DND-41 (cell line): Measurements from ENCODE around the gene SELENON.

ENCODE experiments used
- CTCF ChIP-seq: IDR thresholded peaks from 2 replicates; pipeline ENCODE4 v1.5.1; 2012; ENCODE audit warnings: borderline replicate concordance, low read length, moderate library complexity, mild to moderate bottlenecking; ENCODE audit not compliant: poor library complexity, severe bottlenecking; ENCODE audit errors: extremely low read depth
- EZH2 ChIP-seq: IDR thresholded peaks from 3 replicates; pipeline ENCODE4 v1.6.1; 2012; ENCODE audit warnings: borderline replicate concordance, low read depth, mild to moderate bottlenecking, moderate library complexity, low read length, inconsistent platforms; ENCODE audit not compliant: severe bottlenecking

- TF ChIP-seq EZH2 = no peak
- TF ChIP-seq CTCF = no peak
Measured at GRCh38 chr1:25813071-25813733, 13.2 kb downstream of the SELENON start.
